Liver (tissue), 3 donors: ENCODE data around the gene TAF3.

Experiments
- CTCF ChIP-seq: fragments of 150-350 bp; IDR thresholded peaks from 2 replicates; pipeline ENCODE4 v1.5.1; 2017; ENCODE audit warnings: improper control_type of control experiment, low read depth, low read length; ENCODE audit not compliant: missing input control
- JUND ChIP-seq, 2 donors: IDR thresholded peaks; 2 replicates each; pipeline ENCODE4 v1.6.1; 2016; ENCODE audit warnings: antibody characterized with exemption in 2 of 2
- RAD21 ChIP-seq, 2 donors: IDR thresholded peaks; 2 replicates each; pipeline ENCODE4 v1.6.1; 2016; ENCODE audit warnings: antibody characterized with exemption in 2 of 2, mild to moderate bottlenecking in 2 of 2
- SP1 ChIP-seq: IDR thresholded peaks from 2 replicates; pipeline ENCODE4 v1.6.1; 2018; ENCODE audit warnings: antibody characterized with exemption, mild to moderate bottlenecking
- TAF1 ChIP-seq: conservative IDR thresholded peaks from 2 replicates; pipeline ENCODE4 v1.6.1; 2016; ENCODE audit warnings: antibody characterized with exemption, mild to moderate bottlenecking
- TF ChIP-seq, protein P1 (sequence below): IDR thresholded peaks from 2 replicates; pipeline ENCODE4 v1.6.1; 2016; ENCODE audit warnings: antibody characterized with exemption, mild to moderate bottlenecking
- donor health status: healthy.
- donor health status: healthy.

DNA sequence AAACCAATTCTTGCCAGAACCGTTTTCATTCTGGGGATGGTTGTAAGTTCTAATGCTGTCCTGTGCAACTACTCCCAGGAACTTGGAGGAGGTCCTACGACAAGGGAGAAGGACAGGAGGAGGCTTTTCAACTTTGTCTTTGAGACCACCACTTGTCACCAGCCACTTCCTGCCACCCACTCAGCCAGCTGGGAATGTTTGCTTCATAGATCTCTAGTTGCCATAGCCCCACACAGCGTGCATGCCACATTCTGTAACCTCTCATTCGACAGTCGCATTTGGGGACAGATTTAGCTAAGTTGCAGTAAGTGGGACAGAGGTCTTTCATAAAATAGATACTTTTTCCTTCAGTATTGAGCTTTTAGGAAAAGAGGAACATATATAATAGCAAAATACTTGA is 78.0 kb downstream of the TAF3 start:
- no peak for TF ChIP-seq RAD21 (IDR thresholded peaks at IDR 0.05)
- no peak for TF ChIP-seq CTCF
- no peak for TF ChIP-seq SP1
- TF ChIP-seq, protein P1, sequence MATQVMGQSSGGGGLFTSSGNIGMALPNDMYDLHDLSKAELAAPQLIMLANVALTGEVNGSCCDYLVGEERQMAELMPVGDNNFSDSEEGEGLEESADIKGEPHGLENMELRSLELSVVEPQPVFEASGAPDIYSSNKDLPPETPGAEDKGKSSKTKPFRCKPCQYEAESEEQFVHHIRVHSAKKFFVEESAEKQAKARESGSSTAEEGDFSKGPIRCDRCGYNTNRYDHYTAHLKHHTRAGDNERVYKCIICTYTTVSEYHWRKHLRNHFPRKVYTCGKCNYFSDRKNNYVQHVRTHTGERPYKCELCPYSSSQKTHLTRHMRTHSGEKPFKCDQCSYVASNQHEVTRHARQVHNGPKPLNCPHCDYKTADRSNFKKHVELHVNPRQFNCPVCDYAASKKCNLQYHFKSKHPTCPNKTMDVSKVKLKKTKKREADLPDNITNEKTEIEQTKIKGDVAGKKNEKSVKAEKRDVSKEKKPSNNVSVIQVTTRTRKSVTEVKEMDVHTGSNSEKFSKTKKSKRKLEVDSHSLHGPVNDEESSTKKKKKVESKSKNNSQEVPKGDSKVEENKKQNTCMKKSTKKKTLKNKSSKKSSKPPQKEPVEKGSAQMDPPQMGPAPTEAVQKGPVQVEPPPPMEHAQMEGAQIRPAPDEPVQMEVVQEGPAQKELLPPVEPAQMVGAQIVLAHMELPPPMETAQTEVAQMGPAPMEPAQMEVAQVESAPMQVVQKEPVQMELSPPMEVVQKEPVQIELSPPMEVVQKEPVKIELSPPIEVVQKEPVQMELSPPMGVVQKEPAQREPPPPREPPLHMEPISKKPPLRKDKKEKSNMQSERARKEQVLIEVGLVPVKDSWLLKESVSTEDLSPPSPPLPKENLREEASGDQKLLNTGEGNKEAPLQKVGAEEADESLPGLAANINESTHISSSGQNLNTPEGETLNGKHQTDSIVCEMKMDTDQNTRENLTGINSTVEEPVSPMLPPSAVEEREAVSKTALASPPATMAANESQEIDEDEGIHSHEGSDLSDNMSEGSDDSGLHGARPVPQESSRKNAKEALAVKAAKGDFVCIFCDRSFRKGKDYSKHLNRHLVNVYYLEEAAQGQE, result no peak
- no peak for TF ChIP-seq JUND (IDR thresholded peaks at IDR 0.05)
- TF ChIP-seq TAF1, result no peak
